ENCODE results near the gene STAB1.
A peak's percentile ranks its signal among the peaks of the same experiment; 100 is the strongest.

STAB1 gene

GRCh38 chr3:52502808-52503350, 7.7 kb downstream of the STAB1 start:
- DNase-seq (no peak), ATAC-seq (replicated peaks) (no peak)
- H3K27ac Mint-ChIP-seq: no peak overlapping the region
- peaks cover 12 to 24% of the 10 kb centered on the region in 2 donors for H3K4me1 Mint-ChIP-seq
- no peaks in the 10 kb centered on the region for H3K9me3 Mint-ChIP-seq
- no peaks in the 10 kb centered on the region for H3K36me3 Mint-ChIP-seq
- no peak overlapping the region for H3K4me3 Mint-ChIP-seq
- peaks cover 0 to 6% of the 10 kb centered on the region in 2 donors for H3K27me3 Mint-ChIP-seq

DNA sequence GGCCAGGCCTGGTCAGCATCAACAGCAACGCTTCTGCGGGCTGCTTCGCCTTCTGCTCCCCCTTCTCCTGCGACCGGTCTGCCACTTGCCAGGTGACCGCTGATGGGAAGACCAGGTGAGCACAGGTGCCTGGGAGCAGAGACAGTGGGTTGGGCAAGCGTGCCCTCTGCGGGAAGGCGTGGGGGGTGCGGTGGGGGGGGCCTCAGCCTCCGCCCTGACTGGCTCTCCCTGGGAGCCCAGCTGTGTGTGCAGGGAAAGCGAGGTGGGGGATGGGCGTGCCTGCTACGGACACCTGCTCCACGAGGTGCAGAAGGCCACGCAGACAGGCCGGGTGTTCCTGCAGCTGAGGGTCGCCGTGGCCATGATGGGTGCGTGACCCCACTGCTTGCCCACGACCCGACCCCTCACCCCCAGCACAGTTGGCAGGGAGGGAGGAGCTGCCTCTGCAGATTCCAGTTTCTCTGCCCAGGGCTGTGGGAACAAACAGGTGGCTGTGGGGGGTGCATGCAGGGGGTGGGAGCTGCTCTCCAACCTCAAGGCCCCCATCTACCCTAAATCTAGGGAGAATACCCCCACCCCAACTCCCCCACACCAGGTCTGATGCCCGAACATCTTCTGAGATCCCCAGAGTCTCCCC, 8.8 kb downstream of the STAB1 start:
- Mint-ChIP-seq H3K9me3 (no peaks in the 10 kb centered on the region), H3K4me1 (peaks cover 5 to 13% of the 10 kb centered on the region in 2 donors), H3K4me3 (no peak overlapping the region), H3K36me3 (no peaks in the 10 kb centered on the region), H3K27me3 (peaks cover 0 to 1% of the 10 kb centered on the region in 2 donors), H3K27ac (no peak overlapping the region)
- no peak for DNase-seq
- no peak for ATAC-seq (replicated peaks)

GRCh38 chr3:52504977-52505376, 9.8 kb downstream of the STAB1 start:
- ATAC-seq (replicated peaks) (no peak), DNase-seq (no peak)
- H3K9me3 Mint-ChIP-seq: no peaks in the 10 kb centered on the region
- H3K36me3 Mint-ChIP-seq: no peaks in the 10 kb centered on the region
- peaks cover 0 to 6% of the 10 kb centered on the region in 2 donors for H3K4me1 Mint-ChIP-seq
- no peak overlapping the region for H3K27ac Mint-ChIP-seq
- H3K4me3 Mint-ChIP-seq: no peak overlapping the region
- no peaks in the 10 kb centered on the region for H3K27me3 Mint-ChIP-seq

- Mint-ChIP-seq H3K9me3 (no peaks in the 10 kb centered on the region), H3K36me3 (no peaks in the 10 kb centered on the region), H3K27me3 (no peaks in the 10 kb centered on the region), H3K4me3 (no peak overlapping the region), H3K27ac (no peak overlapping the region), H3K4me1 (no peaks in the 10 kb centered on the region)
- ATAC-seq (replicated peaks) (no peak), DNase-seq (no peak)
Measured at GRCh38 chr3:52506266-52506966, 11.3 kb downstream of the STAB1 start.

DNA sequence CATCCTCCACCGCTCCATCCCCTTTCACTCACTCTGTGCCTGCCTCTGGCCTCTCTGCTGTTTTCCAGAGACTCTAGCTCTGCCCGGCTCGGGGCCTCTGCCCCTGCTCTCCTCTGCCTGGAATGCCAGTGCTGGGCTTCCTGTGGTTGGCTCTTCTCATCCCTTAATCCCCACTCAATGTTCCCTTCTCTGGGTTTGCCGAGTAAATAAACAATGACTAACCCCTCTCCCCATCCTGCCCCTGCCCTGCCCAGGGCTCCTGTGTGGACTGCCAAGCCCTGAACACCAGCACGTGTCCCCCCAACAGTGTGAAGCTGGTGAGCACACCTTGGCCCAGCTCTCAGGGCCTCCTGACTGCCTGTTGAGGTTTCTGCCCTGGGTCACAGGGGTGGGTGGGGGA, 12.2 kb downstream of the STAB1 start:
- Mint-ChIP-seq H3K4me3 (no peak overlapping the region), H3K27ac (no peak overlapping the region), H3K27me3 (no peaks in the 10 kb centered on the region), H3K4me1 (no peaks in the 10 kb centered on the region), H3K9me3 (no peaks in the 10 kb centered on the region), H3K36me3 (no peaks in the 10 kb centered on the region)
- DNase-seq (no peak), ATAC-seq (replicated peaks) (no peak)

DNA sequence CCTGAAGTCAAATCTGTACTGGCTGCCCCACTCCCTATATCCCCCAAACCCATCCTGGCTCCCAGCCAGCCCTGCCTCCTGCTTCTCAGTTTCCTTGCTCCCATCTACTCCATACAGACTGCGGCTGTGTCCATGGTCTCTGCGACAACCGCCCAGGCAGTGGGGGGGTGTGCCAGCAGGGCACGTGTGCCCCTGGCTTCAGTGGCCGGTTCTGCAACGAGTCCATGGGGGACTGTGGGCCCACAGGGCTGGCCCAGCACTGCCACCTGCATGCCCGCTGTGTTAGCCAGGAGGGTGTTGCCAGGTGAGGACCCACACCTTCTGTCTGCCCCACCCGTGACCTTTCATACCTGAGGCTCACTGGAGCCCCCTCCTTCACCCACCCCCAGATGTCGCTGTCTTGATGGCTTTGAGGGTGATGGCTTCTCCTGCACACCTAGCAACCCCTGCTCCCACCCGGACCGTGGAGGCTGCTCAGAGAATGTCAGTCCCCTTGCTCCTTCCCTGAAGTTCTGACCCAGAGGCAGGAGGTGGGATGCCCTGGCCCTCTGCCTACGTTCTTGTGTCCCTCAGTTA, 14.7 kb downstream of the STAB1 start:
- ATAC-seq (replicated peaks) (no peak), DNase-seq (no peak)
- no peak overlapping the region for H3K4me3 Mint-ChIP-seq
- H3K27me3 Mint-ChIP-seq: no peaks in the 10 kb centered on the region
- H3K4me1 Mint-ChIP-seq: no peaks in the 10 kb centered on the region
- H3K9me3 Mint-ChIP-seq: no peaks in the 10 kb centered on the region
- H3K36me3 Mint-ChIP-seq: no peaks in the 10 kb centered on the region
- no peak overlapping the region for H3K27ac Mint-ChIP-seq

DNA sequence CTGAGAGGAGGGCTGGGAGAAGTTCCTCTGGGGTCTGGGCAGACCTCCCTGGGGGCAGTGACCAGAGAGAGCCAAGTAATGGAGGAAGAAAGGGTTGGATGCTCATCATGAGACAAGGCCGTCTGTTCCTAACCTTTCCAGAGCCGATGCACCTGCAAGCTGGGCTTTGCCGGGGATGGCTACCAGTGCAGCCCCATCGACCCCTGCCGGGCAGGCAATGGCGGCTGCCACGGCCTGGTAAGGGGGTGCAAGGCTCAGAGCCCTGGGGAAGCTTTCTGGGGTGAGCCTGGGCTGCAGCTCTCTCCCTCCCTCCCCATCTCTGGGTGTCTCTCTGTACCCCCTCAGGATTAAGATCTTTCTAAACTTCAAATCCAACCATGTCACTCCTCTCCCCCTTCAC, 16.4 kb downstream of the STAB1 start:
- no peak overlapping the region for H3K27ac Mint-ChIP-seq
- no peaks in the 10 kb centered on the region for H3K4me1 Mint-ChIP-seq
- no peaks in the 10 kb centered on the region for H3K9me3 Mint-ChIP-seq
- no peak overlapping the region for H3K4me3 Mint-ChIP-seq
- no peaks in the 10 kb centered on the region for H3K36me3 Mint-ChIP-seq
- H3K27me3 Mint-ChIP-seq: no peaks in the 10 kb centered on the region
- DNase-seq: no peak
- ATAC-seq (replicated peaks): no peak

- Mint-ChIP-seq H3K9me3 (no peaks in the 10 kb centered on the region), H3K36me3 (no peaks in the 10 kb centered on the region)
- DNase-seq: no peak
Measured at GRCh38 chr3:52512105-52512504, 17.0 kb downstream of the STAB1 start.

GRCh38 chr3:52512727-52513126, 17.6 kb downstream of the STAB1 start:
- DNase-seq (no peak), ATAC-seq (replicated peaks) (no peak)
- Mint-ChIP-seq H3K27ac (peak overlapping the region; percentile 42), H3K27me3 (no peaks in the 10 kb centered on the region), H3K36me3 (no peaks in the 10 kb centered on the region), H3K4me1 (no peaks in the 10 kb centered on the region), H3K4me3 (no peak overlapping the region), H3K9me3 (no peaks in the 10 kb centered on the region)

More at GRCh38 chr3:52512105-52512504, 17.0 kb downstream of the STAB1 start:
- no peak for ATAC-seq (replicated peaks)
- H3K27ac Mint-ChIP-seq: no peak overlapping the region
- H3K4me3 Mint-ChIP-seq: no peak overlapping the region
- no peaks in the 10 kb centered on the region for H3K4me1 Mint-ChIP-seq
- no peaks in the 10 kb centered on the region for H3K27me3 Mint-ChIP-seq

DNA sequence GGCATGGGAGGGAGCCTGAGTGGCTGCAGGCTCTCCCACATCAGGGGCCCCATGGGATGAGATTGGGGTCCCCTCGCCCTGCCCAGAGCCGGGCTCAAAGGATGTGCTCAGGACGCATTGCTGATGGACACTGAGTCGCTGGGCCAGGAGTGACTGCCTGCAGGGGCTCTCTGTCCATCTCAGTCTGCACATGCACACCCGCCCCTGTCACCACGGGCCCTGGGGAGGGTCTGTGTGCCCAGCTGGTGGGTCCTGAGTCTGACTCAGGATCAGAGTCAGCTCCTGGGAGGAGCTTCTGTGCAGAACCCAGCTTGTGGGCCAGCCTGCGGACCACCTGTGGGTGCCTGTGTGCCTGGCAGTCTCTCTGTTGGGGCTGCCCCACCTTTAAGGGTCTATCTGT, 18.1 kb downstream of the STAB1 start:
- H3K4me3 Mint-ChIP-seq: no peak overlapping the region
- peak overlapping the region; percentile 42 for H3K27ac Mint-ChIP-seq
- no peaks in the 10 kb centered on the region for H3K4me1 Mint-ChIP-seq
- DNase-seq: no peak
- no peaks in the 10 kb centered on the region for H3K36me3 Mint-ChIP-seq
- H3K27me3 Mint-ChIP-seq: no peaks in the 10 kb centered on the region
- no peaks in the 10 kb centered on the region for H3K9me3 Mint-ChIP-seq
- no peak for ATAC-seq (replicated peaks)

- no peak overlapping the region for H3K27ac Mint-ChIP-seq
- no peak overlapping the region for H3K4me3 Mint-ChIP-seq
- no peaks in the 10 kb centered on the region for H3K27me3 Mint-ChIP-seq
- H3K4me1 Mint-ChIP-seq: no peaks in the 10 kb centered on the region
- DNase-seq: no peak
- no peak for ATAC-seq (replicated peaks)
- no peaks in the 10 kb centered on the region for H3K36me3 Mint-ChIP-seq
- peaks cover 0 to 1% of the 10 kb centered on the region in 2 donors for H3K9me3 Mint-ChIP-seq
Measured at GRCh38 chr3:52514576-52514975, 19.4 kb downstream of the STAB1 start.

DNA sequence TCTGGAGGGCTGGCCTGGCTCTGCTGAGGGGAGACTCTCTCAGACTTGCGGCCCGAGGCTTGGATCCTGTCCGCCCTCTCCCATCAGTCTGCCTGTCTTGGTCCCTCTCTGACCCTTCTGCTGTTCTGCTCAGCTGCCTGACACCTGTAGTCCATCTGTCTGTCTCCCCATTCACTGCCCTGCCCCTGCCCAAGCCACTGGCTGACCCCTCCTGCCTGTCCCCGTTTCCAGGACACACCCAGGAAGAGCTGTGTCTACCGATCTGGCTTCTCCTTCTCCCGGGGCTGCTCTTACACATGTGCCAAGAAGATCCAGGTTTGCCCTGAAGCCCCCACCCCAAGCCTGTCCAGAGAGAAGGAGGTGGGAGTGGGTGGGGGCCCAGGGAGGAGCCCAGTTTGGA, 20.1 kb downstream of the STAB1 start:
- DNase-seq (no peak), ATAC-seq (replicated peaks) (no peak)
- H3K4me1 Mint-ChIP-seq: no peaks in the 10 kb centered on the region
- peaks cover 0 to 1% of the 10 kb centered on the region in 2 donors for H3K9me3 Mint-ChIP-seq
- H3K4me3 Mint-ChIP-seq: no peak overlapping the region
- H3K27ac Mint-ChIP-seq: no peak overlapping the region
- no peaks in the 10 kb centered on the region for H3K36me3 Mint-ChIP-seq
- H3K27me3 Mint-ChIP-seq: no peaks in the 10 kb centered on the region

GRCh38 chr3:52516509-52517195, 21.5 kb downstream of the STAB1 start:
- Mint-ChIP-seq H3K9me3 (peaks cover 0 to 1% of the 10 kb centered on the region in 2 donors), H3K36me3 (no peaks in the 10 kb centered on the region), H3K4me3 (no peak overlapping the region), H3K27me3 (no peaks in the 10 kb centered on the region), H3K27ac (no peak overlapping the region), H3K4me1 (no peaks in the 10 kb centered on the region)
- ATAC-seq (replicated peaks) (no peak), DNase-seq (no peak)

GRCh38 chr3:52517796-52518722, 22.9 kb downstream of the STAB1 start:
- Mint-ChIP-seq H3K4me1 (no peaks in the 10 kb centered on the region), H3K4me3 (no peak overlapping the region), H3K36me3 (no peaks in the 10 kb centered on the region), H3K9me3 (peaks cover 0 to 1% of the 10 kb centered on the region in 2 donors), H3K27ac (no peak overlapping the region), H3K27me3 (no peaks in the 10 kb centered on the region)
- no peak for ATAC-seq (replicated peaks)
- no peak for DNase-seq
